Smooth muscle cell of the brain vasculature (primary cell): Measurements from ENCODE around the gene CD180.

Experiments used
- DNase-seq: peaks from one replicate; pipeline ENCODE4 v3.0.0-alpha.2; 2012; ENCODE audit warnings: low read depth, low spot score

CD180 gene

DNA sequence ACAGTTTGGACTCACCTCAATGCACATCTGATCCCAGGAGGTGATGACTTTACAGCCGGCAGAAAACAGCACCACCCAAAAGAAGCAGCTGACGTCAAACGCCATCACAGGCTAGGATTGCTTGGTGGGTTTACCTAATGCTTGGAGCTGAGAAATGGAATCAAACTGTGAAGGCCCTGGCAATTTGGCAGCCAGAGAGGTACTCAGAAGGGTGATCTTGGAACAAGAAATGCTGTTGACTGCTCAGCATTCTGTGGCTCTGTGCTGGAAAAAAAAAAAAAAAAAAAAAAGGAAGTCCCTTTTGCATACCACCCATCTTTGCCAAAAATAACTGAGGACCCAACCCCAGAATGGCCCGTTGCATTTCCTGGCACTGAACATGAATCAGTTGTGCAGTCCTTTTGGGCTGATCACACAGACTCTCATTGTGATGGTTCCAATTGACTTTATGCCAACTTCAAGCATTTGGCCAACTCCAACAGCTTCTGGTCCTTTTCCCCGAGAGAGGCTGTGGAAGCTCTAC lies at the start of gene CD180:
CD180 (minus strand) TSS at position 263 of the 523 bp plus-strand sequence; CDS start at position 105, 158 bp downstream.
- DNase-seq, result no peak

GRCh38 chr5:67246108-67246507 lies 49.5 kb upstream of the CD180 start:
- DNase-seq, result peak; percentile 76

DNA sequence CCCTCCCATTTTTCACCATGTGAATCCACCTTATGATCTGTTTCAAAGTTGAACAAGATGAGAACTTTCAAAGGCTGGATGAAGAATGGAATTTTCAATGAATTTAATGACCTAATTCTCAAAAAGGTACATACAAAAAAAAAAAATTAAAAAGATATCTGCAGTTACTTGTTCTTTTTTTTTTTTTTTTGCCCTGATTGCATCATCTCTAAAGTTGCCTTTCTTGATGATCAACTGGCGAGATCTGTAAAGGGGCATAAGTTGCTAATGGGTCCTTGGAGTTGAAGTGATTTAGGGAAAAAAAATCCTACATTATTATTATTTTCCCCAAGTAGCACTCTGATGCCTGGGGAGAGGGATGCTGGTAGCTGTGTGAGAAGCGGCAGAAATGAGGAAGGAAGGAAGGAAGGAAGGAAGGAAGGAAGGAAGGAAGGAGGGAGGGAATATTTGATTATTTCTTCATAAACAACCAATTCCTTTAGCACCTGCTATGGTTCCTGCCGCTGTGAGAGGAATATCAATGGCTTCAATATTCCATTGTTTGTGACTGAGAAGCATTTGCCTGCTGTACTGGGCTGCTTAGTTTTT lies 48.8 kb upstream of the CD180 start:
- DNase-seq, result no peak

- no peak for DNase-seq
Measured at GRCh38 chr5:67244345-67244793, 47.8 kb upstream of the CD180 start.

GRCh38 chr5:67243944-67244343 lies 47.3 kb upstream of the CD180 start:
- DNase-seq, result no peak

DNA sequence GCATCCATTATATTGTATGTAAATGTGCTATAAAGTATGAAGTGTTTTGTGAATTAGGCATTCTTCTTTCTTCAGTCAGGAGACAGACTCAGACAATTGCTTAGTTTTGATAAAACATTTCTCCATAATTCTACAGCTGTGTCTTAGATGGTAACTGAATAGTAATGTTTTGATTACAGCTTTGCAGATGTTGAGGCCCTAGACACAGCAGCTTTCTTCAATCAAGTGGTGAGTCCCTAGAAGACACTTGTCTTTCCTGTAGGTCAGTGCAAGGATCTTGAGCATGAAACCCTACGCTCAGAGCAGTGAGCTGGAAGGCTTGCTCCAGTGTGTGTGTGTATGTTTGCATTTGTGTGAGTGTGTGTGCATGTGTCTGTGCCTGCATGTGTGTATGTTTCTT lies 46.8 kb upstream of the CD180 start:
- no peak for DNase-seq

- no peak for DNase-seq
Measured at GRCh38 chr5:67241326-67241725, 44.7 kb upstream of the CD180 start.

DNA sequence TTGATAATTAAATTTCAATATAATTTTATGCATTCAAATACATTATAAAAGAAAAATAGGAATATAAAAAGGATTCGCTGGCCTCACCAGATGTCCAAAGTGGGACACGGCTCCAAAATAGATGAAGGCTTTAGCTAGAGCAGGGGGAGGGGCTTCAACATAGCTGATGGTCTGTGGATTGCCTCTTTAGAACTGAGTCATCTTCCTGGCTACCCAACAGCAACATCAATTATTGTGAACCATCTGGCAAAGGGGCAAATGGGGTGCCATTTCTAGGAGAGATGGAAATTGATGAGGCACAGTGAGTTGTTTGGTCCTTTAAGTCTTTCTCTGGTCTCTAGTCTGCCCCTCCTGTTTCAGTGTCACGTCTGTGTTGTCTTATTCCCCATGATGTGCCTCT lies 44.2 kb upstream of the CD180 start:
- DNase-seq, result no peak

DNA sequence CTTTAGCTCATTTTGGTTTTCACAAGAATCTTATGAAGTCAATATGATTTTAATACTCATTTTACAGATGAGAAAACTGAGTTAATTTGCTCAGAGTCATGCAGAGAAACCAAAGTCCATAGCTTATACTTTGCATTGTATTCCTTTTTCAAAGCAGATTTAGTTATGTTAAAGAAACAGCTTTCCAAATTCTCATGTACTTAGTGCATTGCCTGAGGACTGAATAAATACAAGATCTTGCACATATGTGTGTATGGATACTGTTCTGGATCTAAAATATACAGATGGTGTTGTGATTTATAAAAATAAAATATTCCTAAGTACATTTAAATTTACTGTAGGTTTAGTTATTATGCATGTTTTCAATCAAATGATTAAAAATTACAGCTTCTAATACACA lies 43.5 kb upstream of the CD180 start:
- DNase-seq, result no peak

- DNase-seq, result no peak
Measured at GRCh38 chr5:67238191-67238590, 41.6 kb upstream of the CD180 start.

- no peak for DNase-seq
Measured at GRCh38 chr5:67235399-67236110, 39.0 kb upstream of the CD180 start.

GRCh38 chr5:67234671-67235176 lies 38.1 kb upstream of the CD180 start:
- DNase-seq, result peak; percentile 93

- no peak for DNase-seq
Measured at GRCh38 chr5:67233075-67233474, 36.5 kb upstream of the CD180 start.

DNA sequence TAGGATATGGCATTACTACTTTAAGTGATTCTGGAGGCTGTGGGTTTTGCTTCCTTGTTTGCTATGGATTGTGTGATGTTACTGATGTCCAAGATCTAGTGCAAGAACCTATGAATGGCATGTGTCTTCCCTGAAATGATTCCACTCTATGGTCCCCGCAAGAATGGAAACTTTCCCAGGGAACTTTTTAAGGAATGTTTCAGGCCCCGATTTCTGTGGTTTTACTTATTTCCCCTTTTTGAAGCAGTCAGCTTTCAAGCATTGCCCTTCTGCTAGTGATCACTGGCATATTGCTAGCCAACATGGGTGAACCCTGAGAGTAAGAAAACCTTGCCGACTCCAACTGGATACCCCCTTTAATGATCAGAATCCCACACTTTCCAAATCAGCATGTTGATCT lies 26.6 kb upstream of the CD180 start:
- DNase-seq, result no peak

DNA sequence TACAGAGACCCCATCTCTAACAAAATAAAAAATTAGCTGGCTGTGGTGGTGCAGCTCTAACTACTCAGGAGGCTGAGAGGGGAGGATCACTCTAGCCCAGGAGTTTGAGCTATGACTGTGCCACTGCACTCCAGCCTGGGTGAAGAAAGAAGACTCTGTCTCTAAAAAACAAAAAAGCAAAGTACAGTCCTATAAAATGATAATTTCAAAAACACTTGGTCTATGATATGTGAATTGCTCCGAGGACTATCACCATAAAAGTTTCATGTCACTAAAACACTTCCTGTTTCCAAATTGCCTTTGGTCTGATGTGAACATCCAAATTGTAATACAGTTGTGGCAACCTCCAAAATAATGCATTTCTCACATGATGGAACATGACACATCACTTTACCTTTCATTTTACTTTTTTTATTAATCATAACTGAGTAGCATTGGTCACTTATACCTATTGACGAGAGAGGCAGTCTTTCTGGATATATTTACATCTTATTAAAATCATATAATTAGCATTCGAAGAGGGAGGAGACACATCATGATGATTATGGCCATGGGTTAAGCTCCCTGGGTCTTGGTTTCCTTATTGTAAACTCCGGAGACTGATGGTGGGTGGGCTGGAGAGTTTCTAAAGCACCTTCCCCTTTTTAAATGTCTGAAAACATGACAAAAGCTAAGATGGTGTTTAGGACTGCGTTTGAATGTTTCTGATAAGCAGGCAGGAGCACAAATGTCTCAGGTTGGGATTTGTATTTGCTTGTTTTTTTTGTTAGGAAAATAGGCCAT lies 25.8 kb upstream of the CD180 start:
- no peak for DNase-seq

DNA sequence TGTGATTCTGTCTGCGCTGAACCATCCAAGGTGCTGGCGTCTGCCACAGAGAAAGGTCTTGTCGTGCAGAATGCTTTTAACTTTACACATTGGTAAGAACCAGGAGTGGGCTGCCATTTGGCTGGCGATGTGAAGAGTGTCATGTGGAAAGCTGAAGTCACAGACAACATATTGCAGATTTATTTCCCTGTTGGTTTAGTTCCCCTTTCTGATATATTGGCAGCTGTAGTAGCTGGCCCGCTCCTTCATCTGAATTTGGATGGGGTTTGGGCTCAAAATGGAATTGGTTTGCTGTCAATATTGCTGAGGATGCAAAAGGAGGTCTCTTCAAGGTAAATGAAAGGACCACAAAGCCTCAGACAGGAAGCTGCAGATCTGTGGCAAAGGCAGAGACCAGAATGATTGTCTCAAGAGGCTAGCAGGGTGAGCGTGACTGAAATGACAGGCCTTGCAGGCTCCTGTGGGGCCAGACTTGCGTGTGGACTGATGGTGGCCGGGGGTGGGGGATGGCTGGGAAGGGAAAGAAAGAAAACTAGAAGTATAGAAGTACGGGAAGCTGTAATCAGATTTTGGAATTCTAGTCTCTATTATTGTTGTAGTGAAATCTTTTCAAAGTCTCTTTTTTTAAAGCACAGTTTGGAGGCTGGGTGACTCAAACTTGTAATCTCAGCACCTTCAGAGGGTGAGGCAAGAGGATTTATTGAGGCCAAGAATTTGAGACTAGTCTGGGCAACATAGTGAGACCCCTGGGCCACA lies 25.1 kb upstream of the CD180 start:
- DNase-seq, result no peak

- no peak for DNase-seq
Measured at GRCh38 chr5:67216564-67216963, 20.0 kb upstream of the CD180 start.

DNA sequence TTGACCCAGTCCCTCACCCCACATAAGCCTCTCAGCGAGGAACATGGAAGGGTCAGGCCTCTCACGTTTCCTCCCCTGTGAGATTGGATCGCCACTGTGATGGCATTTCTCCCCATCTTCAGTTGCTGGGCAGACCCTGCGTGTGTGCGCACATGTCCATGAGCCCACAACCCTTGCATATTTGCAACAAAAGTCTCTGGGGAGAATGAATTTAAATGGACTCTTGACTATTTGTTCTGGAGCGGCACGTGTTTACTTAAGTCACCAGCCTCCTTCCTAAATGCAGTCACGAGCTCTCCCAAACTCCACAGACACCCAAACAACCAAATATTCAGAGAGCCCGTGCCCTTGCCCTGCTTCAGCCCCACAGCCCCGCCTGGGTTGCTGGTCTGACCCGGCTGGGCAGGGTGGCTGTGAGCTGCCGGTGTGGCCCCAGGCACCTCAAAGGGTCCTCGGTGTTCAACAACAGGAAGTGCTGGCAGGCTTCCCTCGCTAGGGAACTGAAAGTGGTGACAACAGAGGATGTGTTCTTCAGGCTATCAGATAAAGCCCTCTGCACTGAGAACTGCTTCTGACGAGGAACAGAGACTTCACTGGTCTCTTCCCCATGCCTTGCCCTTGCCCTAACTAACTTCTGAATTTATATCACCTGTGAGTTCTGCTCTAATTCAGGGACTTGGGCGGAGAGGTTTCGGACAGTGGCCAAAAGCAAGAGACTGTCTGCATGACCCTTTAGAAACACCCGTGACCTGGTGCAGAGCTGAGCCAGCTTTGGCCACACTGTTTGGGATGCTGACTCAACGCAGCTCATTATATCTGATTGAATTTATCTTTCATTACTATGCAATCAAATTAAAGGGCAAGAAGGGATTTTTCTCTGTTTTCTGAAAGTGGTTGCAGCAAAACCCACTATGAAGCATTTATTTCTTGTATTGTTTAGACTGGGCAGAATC lies 19.2 kb upstream of the CD180 start:
- DNase-seq, result no peak

DNA sequence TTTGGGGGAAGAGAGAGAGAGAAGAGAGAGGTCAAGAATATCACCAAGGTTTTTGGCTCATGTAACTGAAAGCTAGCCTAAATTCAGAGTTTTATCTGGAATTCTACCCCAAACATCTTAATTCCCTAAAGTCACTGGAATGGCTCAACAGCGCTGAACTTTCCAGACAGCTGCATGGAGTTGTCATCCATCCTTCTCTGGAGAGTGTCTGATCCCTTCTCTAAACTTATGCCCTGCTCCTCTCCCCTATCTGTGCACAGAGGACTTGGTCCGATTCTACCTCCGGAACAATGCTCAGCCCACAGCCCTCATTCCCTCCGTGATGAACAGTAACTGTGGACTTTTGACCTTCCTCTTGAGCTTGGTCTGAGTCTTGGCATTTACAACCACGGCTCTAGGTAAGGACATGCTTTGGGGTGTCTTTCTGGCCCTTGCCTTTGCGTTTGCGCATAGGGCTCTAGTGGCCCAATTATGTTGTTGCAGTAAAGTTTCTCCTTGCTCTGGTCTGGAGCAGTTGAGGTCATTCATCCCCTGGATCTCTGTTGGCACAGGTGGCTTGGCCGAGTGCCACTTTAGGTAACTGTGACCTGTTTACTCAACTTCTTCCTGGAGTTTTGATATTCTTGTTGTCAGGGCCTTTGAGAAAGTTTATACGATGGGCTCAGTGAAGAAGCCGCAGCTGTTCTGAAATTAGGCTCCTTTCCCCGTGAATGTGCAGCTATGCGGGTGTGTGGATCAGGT lies 18.3 kb upstream of the CD180 start:
- no peak for DNase-seq

GRCh38 chr5:67214036-67214435 lies 17.4 kb upstream of the CD180 start:
- no peak for DNase-seq
